ENCODE data around the gene COL21A1.

Gene COL21A1

GRCh38 chr6:56106231-56106630, 141.1 kb downstream of the COL21A1 start:
- DNase-seq (ENCODE audit: low spot score): no peak

- no peak for DNase-seq (ENCODE audit: low spot score)
These were observed 142.8 kb downstream of the COL21A1 start for GRCh38 chr6:56104591-56104990.

GRCh38 chr6:56102216-56102615, 145.2 kb downstream of the COL21A1 start:
- DNase-seq (ENCODE audit: low spot score): no peak

- DNase-seq (ENCODE audit: low spot score): peak; percentile 68
These were observed 146.2 kb downstream of the COL21A1 start for GRCh38 chr6:56101141-56101553.

- DNase-seq (ENCODE audit: low spot score): no peak
These were observed 150.3 kb downstream of the COL21A1 start for GRCh38 chr6:56096946-56097621.

GRCh38 chr6:56096541-56096940, 150.8 kb downstream of the COL21A1 start:
- no peak for DNase-seq (ENCODE audit: low spot score)

- DNase-seq (ENCODE audit: low spot score): no peak
These were observed 153.6 kb downstream of the COL21A1 start for GRCh38 chr6:56093776-56094175.

GRCh38 chr6:56091159-56091869, 156.1 kb downstream of the COL21A1 start:
- DNase-seq (ENCODE audit: low spot score): peak; percentile 56

- no peak for DNase-seq (ENCODE audit: low spot score)
These were observed 158.7 kb downstream of the COL21A1 start for GRCh38 chr6:56088641-56089040.

- no peak for DNase-seq (ENCODE audit: low spot score)
These were observed 160.0 kb downstream of the COL21A1 start for GRCh38 chr6:56087421-56087820.

GRCh38 chr6:56079751-56080540, 167.4 kb downstream of the COL21A1 start:
- no peak for DNase-seq (ENCODE audit: low spot score)

- DNase-seq (ENCODE audit: low spot score): no peak
These were observed 171.3 kb downstream of the COL21A1 start for GRCh38 chr6:56076033-56076432.

GRCh38 chr6:56073761-56074160, 173.6 kb downstream of the COL21A1 start:
- no peak for DNase-seq (ENCODE audit: low spot score)

GRCh38 chr6:56073315-56073714, 174.1 kb downstream of the COL21A1 start:
- peak; percentile 6 for DNase-seq (ENCODE audit: low spot score)

GRCh38 chr6:56072856-56073255, 174.5 kb downstream of the COL21A1 start:
- DNase-seq (ENCODE audit: low spot score): no peak

GRCh38 chr6:56065408-56065807, 182.0 kb downstream of the COL21A1 start:
- no peak for DNase-seq (ENCODE audit: low spot score)

- DNase-seq (ENCODE audit: low spot score): no peak
These were observed 184.5 kb downstream of the COL21A1 start for GRCh38 chr6:56062836-56063235.

GRCh38 chr6:56058636-56059035, 188.7 kb downstream of the COL21A1 start:
- DNase-seq (ENCODE audit: low spot score): no peak

GRCh38 chr6:56055081-56055704, 192.2 kb downstream of the COL21A1 start:
- no peak for DNase-seq (ENCODE audit: low spot score)

GRCh38 chr6:56051202-56051598, 196.2 kb downstream of the COL21A1 start:
- DNase-seq (ENCODE audit: low spot score): no peak

- no peak for DNase-seq (ENCODE audit: low spot score)
These were observed 196.7 kb downstream of the COL21A1 start for GRCh38 chr6:56050530-56051201.

- no peak for DNase-seq (ENCODE audit: low spot score)
These were observed 198.8 kb downstream of the COL21A1 start for GRCh38 chr6:56048601-56049000.
